HCT116 (cell line): ENCODE measurements around the gene TRHDE. TPM values are rescaled to one million over a fixed set of nuclear protein-coding genes. Genes with fewer than 3 reads are reported as not detected.

Experiments used
- ATAC-seq: fragments of 200-7000 bp; cut with Tn5 transposase; 2 replicates; pipeline ENCODE4 v1.9.1; 2020; ENCODE audit warnings: mild to moderate bottlenecking, moderate library complexity
- BruUV-seq: library from RNA; stranded (reverse); fragments of 400-500 nt; replicated peaks from 2 replicates; lab custom pipeline; 2021; lab: Mats Ljungman, UMichigan
- CTCF ChIA-PET: fragments of 300-600 bp; sonication (Branson Sonifier 250); formaldehyde crosslinking; loops from one replicate; lab custom pipeline; 2021; ENCODE audit warnings: antibody characterized with exemption; lab: Charles Lee
- POLR2A ChIA-PET: fragments of 300-600, 350-600 bp; sonication (Branson Sonifier 250); formaldehyde crosslinking; loops from one replicate; lab custom pipeline; 2021; ENCODE audit warnings: antibody characterized with exemption; lab: Charles Lee
- RAD21 ChIA-PET, 2 experiments: fragments of 300-600 bp; sonication (Branson Sonifier 250); formaldehyde crosslinking; loops; one replicate each; lab custom pipeline; 2023; ENCODE audit warnings: low total read pairs in 2 of 2; ENCODE audit not compliant: uncharacterized antibody in 2 of 2, unreplicated experiment in 2 of 2, low non-redundant PET in 1 of 2; lab: Charles Lee
- DNase-seq: peaks from one replicate; pipeline ENCODE4 v3.0.0-alpha.2; 2010; ENCODE audit warnings: low read depth, low spot score
- H2AFZ ChIP-seq: fragments of 200-600 bp; shearing (Covaris generic), sonication (generic); 2 replicates; pipeline ENCODE4 v1.6.1; 2017; ENCODE audit warnings: low read depth, mixed run types, mixed read lengths, antibody characterized with exemption, low read length; ENCODE audit not compliant: poor library complexity, severe bottlenecking
- H3K27ac ChIP-seq: 2 replicates; pipeline ENCODE4 v1.5.1; 2012; ENCODE audit warnings: low read depth, low read length
- H3K27me3 ChIP-seq: fragments of 200-600 bp; sonication (generic); 2 replicates; pipeline ENCODE4 v1.6.1; 2016; ENCODE audit warnings: mixed run types, low read length, mixed read lengths; ENCODE audit not compliant: insufficient read depth
- H3K36me3 ChIP-seq, 2 experiments: fragments of 200-500 bp in 1 of 2; fragments of 200-600 bp in 1 of 2; sonication (Bioruptor generic) in 1 of 2; sonication (generic) in 1 of 2; 2 replicates each; pipeline versions ENCODE4 v1.5.1 to v1.6.1; 2014 to 2016; ENCODE audit warnings: low read length in 2 of 2, inconsistent platforms in 1 of 2, mixed read lengths in 1 of 2, mixed run types in 1 of 2; ENCODE audit not compliant: insufficient read depth in 2 of 2, control insufficient read depth in 1 of 2
- H3K4me1 ChIP-seq, 2 experiments: fragments of 200-600 bp in 1 of 2; sonication (generic) in 1 of 2; 2 replicates each; pipeline versions ENCODE4 v1.5.1 to v1.6.1; 2012 to 2017; ENCODE audit warnings: low read length in 2 of 2, inconsistent platforms in 1 of 2, mild to moderate bottlenecking in 1 of 2, mixed read lengths in 1 of 2, mixed run types in 1 of 2, moderate library complexity in 1 of 2; ENCODE audit not compliant: insufficient read depth in 2 of 2, control insufficient read depth in 1 of 2
- H3K4me2 ChIP-seq: fragments of 200-600 bp; sonication (generic); 2 replicates; pipeline ENCODE4 v1.6.1; 2017; ENCODE audit warnings: mixed run types, low read length, mixed read lengths
- H3K4me3 ChIP-seq, 2 experiments: fragments of 200-600 bp in 1 of 2; sonication (generic) in 1 of 2; replicated peaks in 1 of 2; 2 replicates each; pipeline ENCODE4 v1.5.1; 2011 to 2016; ENCODE audit warnings: low read length in 2 of 2, control low read depth in 1 of 2, low read depth in 1 of 2, mild to moderate bottlenecking in 1 of 2, mixed read lengths in 1 of 2, mixed run types in 1 of 2
- H3K79me2 ChIP-seq: fragments of 200-600 bp; sonication (generic); 2 replicates; pipeline ENCODE4 v1.6.1; 2017; ENCODE audit warnings: mild to moderate bottlenecking, mixed run types, low read length, moderate library complexity, mixed read lengths; ENCODE audit not compliant: insufficient read depth
- H3K9ac ChIP-seq: fragments of 200-600 bp; sonication (generic); 2 replicates; pipeline ENCODE4 v1.6.1; 2016; ENCODE audit warnings: low read length, mixed read lengths
- H3K9me2 ChIP-seq: fragments of 200-600 bp; sonication (generic), shearing (Covaris generic); 2 replicates; pipeline ENCODE4 v1.6.1; 2017; ENCODE audit warnings: mixed run types, mild to moderate bottlenecking, moderate library complexity; ENCODE audit not compliant: insufficient read depth
- H3K9me3 ChIP-seq, 2 experiments: fragments of 200-500 bp in 1 of 2; fragments of 200-600 bp in 1 of 2; sonication (Bioruptor generic) in 1 of 2; sonication (generic) in 1 of 2; 2 replicates each; pipeline ENCODE4 v1.6.1; 2014 to 2017; ENCODE audit warnings: low read length in 2 of 2, mixed read lengths in 2 of 2, inconsistent platforms in 1 of 2, low read depth in 1 of 2, mild to moderate bottlenecking in 1 of 2, mixed run types in 1 of 2, moderate library complexity in 1 of 2; ENCODE audit not compliant: control insufficient read depth in 1 of 2, insufficient read depth in 1 of 2
- H4K20me1 ChIP-seq: fragments of 200-600 bp; sonication (generic), shearing (Covaris generic); 2 replicates; pipeline ENCODE4 v1.6.1; 2017; ENCODE audit warnings: mixed run types, mild to moderate bottlenecking, moderate library complexity; ENCODE audit not compliant: insufficient read depth
- ATF3 ChIP-seq: IDR thresholded peaks from 2 replicates; pipeline ENCODE4 v1.6.1; 2012
- CBX3 ChIP-seq: IDR thresholded peaks from 2 replicates; pipeline ENCODE4 v1.6.1; 2012; ENCODE audit warnings: low read depth
- CEBPB ChIP-seq: IDR thresholded peaks from 2 replicates; pipeline ENCODE4 v1.6.1; 2012; ENCODE audit warnings: low read depth
- EZH2 ChIP-seq: fragments of 200-600 bp; sonication (generic); IDR thresholded peaks from 2 replicates; pipeline ENCODE4 v1.6.1; 2017; ENCODE audit warnings: antibody characterized with exemption, mixed run types
- EZH2phosphoT487 ChIP-seq: fragments of 200-600 bp; IDR thresholded peaks from 2 replicates; pipeline ENCODE4 v1.6.1; 2018; ENCODE audit warnings: antibody characterized with exemption, borderline replicate concordance
- FOSL1 ChIP-seq: IDR thresholded peaks from 2 replicates; pipeline ENCODE4 v1.6.1; 2012; ENCODE audit warnings: low read depth
- JUND ChIP-seq: IDR thresholded peaks from 2 replicates; pipeline ENCODE4 v1.6.1; 2012
- MAX ChIP-seq: IDR thresholded peaks from 2 replicates; pipeline ENCODE4 v1.6.1; 2012
- POLR2A ChIP-seq: IDR thresholded peaks from 2 replicates; pipeline ENCODE4 v1.7.0; 2011; ENCODE audit warnings: borderline replicate concordance; ENCODE audit not compliant: insufficient read depth, insufficient read length; ENCODE audit errors: extremely low read depth
- POLR2AphosphoS5 ChIP-seq: IDR thresholded peaks from 2 replicates; pipeline ENCODE4 v1.6.1; 2011; ENCODE audit warnings: mild to moderate bottlenecking, low read depth, low read length, moderate library complexity
- SIN3A ChIP-seq: IDR thresholded peaks from 2 replicates; pipeline ENCODE4 v1.6.1; 2012; ENCODE audit warnings: low read depth
- SRF ChIP-seq: IDR thresholded peaks from 2 replicates; pipeline ENCODE4 v1.6.1; 2012; ENCODE audit warnings: low read depth
- TCF7L2 ChIP-seq: IDR thresholded peaks from 2 replicates; pipeline ENCODE4 v1.7.0; 2011; ENCODE audit warnings: borderline replicate concordance, inconsistent platforms; ENCODE audit not compliant: insufficient read depth, insufficient read length; ENCODE audit errors: extremely low read depth
- YY1 ChIP-seq: IDR thresholded peaks from 2 replicates; pipeline ENCODE4 v1.6.1; 2011; ENCODE audit warnings: low read length, low read depth, moderate library complexity, mild to moderate bottlenecking; ENCODE audit not compliant: insufficient replicate concordance; ENCODE audit errors: extremely low read depth
- ZFX ChIP-seq: fragments of 450-650 bp; IDR thresholded peaks from 2 replicates; pipeline ENCODE4 v1.6.1; 2017
- ZNF274 ChIP-seq: fragments of 200-500 bp; sonication (Bioruptor generic); IDR thresholded peaks from 2 replicates; pipeline ENCODE4 v1.6.1; 2014; ENCODE audit warnings: mild to moderate bottlenecking, low read depth, low read length, inconsistent platforms
- intact Hi-C: fragments of 100-400 bp; cut with micrococcal nuclease; formaldehyde crosslinking; loops from 2 replicates; pipeline ENCODE4 v1.10.0; 2022
- total RNA-seq: library from RNA; stranded (reverse); gene quantifications from one replicate; pipeline ENCODE4 v1.2.1, GENCODE V29; 2021; ENCODE audit not compliant: unreplicated experiment
- TF ChIP-seq, protein P1 (sequence below): IDR thresholded peaks from 2 replicates; pipeline ENCODE4 v1.6.1; 2012; ENCODE audit warnings: low read depth
- TF ChIP-seq, protein P2 (sequence below), 3 experiments: fragments of 200-600 bp in 1 of 3; sonication (generic) in 1 of 3; IDR thresholded peaks in 2 of 3; conservative IDR thresholded peaks in 1 of 3; 2 replicates each; pipeline ENCODE4 v1.5.1; 2012 to 2017; ENCODE audit warnings: low read depth in 2 of 3, low read length in 2 of 3, antibody characterized with exemption in 1 of 3, borderline replicate concordance in 1 of 3, control low read depth in 1 of 3, mild to moderate bottlenecking in 1 of 3, mixed read lengths in 1 of 3, mixed run types in 1 of 3, moderate library complexity in 1 of 3; ENCODE audit not compliant: insufficient read depth in 1 of 3

The TRHDE gene
- total RNA-seq, 1 experiment from 2014 or later = 2.9 TPM

DNA sequence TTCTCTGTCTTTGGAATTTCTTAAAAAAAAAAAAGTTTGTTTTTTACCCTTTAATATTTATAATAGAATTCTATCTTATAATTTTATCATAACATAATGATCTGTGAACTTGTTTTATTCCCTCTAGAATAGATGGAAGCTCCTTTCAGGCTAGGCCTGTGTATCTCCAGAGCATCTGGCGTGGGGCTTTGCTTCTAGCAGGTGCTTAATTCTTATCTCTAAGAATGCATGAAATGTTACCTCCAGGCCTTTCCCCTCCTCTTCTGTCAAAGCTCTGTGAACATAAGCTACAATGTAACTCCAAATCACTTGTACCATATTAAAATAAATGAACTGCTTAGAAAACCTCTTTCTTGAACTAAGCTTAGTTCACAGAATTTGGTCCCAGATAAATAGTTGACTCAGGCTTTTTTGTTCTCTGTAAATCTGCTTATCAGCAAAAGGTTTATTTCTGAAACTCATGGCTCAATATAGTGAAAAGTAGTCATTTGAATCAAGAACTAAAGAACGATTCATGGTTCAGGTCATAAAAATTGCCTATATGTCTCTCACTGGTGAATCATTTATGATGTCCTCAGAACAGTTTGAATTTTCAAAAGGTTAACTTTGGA is 407.1 kb downstream of the TRHDE start:
- ATAC-seq = no peak

More for the DNA sequence above, 407.1 kb downstream of the TRHDE start:
- DNase-seq = no peak
- H3K36me3 ChIP-seq = no peaks in the 10 kb centered on the region
- H4K20me1 ChIP-seq = no peaks in the 10 kb centered on the region
- no peak overlapping the region for H3K4me3 ChIP-seq
- H3K9ac ChIP-seq = no peak overlapping the region
- intact Hi-C loops = no loop called here
- H3K4me1 ChIP-seq = no peaks in the 10 kb centered on the region
- no peak overlapping the region for H2AFZ ChIP-seq
- no peaks in the 10 kb centered on the region for H3K79me2 ChIP-seq
- POLR2A ChIA-PET = no interaction called here
- H3K27ac ChIP-seq = no peak overlapping the region
- no peak overlapping the region for H3K4me2 ChIP-seq
- RAD21 ChIA-PET = no interaction called here
- H3K27me3 ChIP-seq = no peaks in the 10 kb centered on the region
- BruUV-seq = no TSS peak
- CTCF ChIA-PET = no interaction called here
- TF ChIP-seq ZNF274 (no peak), JUND (no peak), SIN3A (no peak), TCF7L2 (no peak), MAX (no peak), CBX3 (no peak), YY1 (no peak), EZH2phosphoT487 (no peak), POLR2AphosphoS5 (no peak), FOSL1 (no peak), EZH2 (no peak), POLR2A (no peak), ATF3 (no peak), ZFX (no peak), CEBPB (no peak), SRF (no peak)
- TF ChIP-seq, protein P1, sequence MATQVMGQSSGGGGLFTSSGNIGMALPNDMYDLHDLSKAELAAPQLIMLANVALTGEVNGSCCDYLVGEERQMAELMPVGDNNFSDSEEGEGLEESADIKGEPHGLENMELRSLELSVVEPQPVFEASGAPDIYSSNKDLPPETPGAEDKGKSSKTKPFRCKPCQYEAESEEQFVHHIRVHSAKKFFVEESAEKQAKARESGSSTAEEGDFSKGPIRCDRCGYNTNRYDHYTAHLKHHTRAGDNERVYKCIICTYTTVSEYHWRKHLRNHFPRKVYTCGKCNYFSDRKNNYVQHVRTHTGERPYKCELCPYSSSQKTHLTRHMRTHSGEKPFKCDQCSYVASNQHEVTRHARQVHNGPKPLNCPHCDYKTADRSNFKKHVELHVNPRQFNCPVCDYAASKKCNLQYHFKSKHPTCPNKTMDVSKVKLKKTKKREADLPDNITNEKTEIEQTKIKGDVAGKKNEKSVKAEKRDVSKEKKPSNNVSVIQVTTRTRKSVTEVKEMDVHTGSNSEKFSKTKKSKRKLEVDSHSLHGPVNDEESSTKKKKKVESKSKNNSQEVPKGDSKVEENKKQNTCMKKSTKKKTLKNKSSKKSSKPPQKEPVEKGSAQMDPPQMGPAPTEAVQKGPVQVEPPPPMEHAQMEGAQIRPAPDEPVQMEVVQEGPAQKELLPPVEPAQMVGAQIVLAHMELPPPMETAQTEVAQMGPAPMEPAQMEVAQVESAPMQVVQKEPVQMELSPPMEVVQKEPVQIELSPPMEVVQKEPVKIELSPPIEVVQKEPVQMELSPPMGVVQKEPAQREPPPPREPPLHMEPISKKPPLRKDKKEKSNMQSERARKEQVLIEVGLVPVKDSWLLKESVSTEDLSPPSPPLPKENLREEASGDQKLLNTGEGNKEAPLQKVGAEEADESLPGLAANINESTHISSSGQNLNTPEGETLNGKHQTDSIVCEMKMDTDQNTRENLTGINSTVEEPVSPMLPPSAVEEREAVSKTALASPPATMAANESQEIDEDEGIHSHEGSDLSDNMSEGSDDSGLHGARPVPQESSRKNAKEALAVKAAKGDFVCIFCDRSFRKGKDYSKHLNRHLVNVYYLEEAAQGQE = no peak
- TF ChIP-seq, protein P2, sequence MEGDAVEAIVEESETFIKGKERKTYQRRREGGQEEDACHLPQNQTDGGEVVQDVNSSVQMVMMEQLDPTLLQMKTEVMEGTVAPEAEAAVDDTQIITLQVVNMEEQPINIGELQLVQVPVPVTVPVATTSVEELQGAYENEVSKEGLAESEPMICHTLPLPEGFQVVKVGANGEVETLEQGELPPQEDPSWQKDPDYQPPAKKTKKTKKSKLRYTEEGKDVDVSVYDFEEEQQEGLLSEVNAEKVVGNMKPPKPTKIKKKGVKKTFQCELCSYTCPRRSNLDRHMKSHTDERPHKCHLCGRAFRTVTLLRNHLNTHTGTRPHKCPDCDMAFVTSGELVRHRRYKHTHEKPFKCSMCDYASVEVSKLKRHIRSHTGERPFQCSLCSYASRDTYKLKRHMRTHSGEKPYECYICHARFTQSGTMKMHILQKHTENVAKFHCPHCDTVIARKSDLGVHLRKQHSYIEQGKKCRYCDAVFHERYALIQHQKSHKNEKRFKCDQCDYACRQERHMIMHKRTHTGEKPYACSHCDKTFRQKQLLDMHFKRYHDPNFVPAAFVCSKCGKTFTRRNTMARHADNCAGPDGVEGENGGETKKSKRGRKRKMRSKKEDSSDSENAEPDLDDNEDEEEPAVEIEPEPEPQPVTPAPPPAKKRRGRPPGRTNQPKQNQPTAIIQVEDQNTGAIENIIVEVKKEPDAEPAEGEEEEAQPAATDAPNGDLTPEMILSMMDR (IDR thresholded peaks at IDR 0.05 in 2 of 3, conservative IDR thresholded peaks at IDR 0.05 in 1 of 3; ENCODE audit: borderline replicate concordance in 1 of 3, insufficient read depth in 1 of 3, low read depth in 2 of 3, low read length in 2 of 3) = no peak
- H3K9me2 ChIP-seq = no peaks in the 10 kb centered on the region
- H3K9me3 ChIP-seq = no peaks in the 10 kb centered on the region
